GM12878 (cell line): Measurements from ENCODE around the gene LARP1B. TPM values are rescaled to one million over a fixed set of nuclear protein-coding genes. Genes with fewer than 3 reads are reported as not detected.
"Not testable (repeated sequence)": the region's sequence is repeated elsewhere in the genome, so short reads cannot be mapped to it uniquely, and the experiment has no call there.

ENCODE experiments used
- ATAC-seq: fragments of 200-7000 bp; cut with Tn5 transposase; 3 replicates; pipeline ENCODE4 v1.9.1; 2020; ENCODE audit warnings: mild to moderate bottlenecking, moderate library complexity
- BruUV-seq: library from RNA; stranded (reverse); fragments of 400-500 nt; replicated peaks from 2 replicates; lab custom pipeline; 2021; lab: Mats Ljungman, UMichigan
- CTCF ChIA-PET: fragments of 300-600 bp; sonication (Branson Sonifier 250); formaldehyde crosslinking; extraction: SDS; loops from one replicate; lab custom pipeline; 2021; ENCODE audit warnings: inconsistent platforms; lab: Yijun Ruan, JAX
- POLR2A ChIA-PET: fragments of 350-600 bp; formaldehyde crosslinking; extraction: SDS; loops from one replicate; lab custom pipeline; 2021; ENCODE audit warnings: inconsistent platforms; lab: Charles Lee
- RAD21 ChIA-PET: fragments of 300-600 bp; sonication (Branson Sonifier 250); formaldehyde crosslinking; loops from one replicate; lab custom pipeline; 2023; ENCODE audit warnings: antibody characterized with exemption; ENCODE audit not compliant: unreplicated experiment; lab: Charles Lee
- SMC1A ChIA-PET: fragments of 300-600 bp; sonication (Branson Sonifier 250); formaldehyde crosslinking; loops from one replicate; lab custom pipeline; 2023; ENCODE audit not compliant: unreplicated experiment, uncharacterized antibody; lab: Charles Lee
- DNase-seq: peaks from one replicate; pipeline ENCODE4 v3.0.0-alpha.2; 2011; ENCODE audit warnings: low read depth, low spot score
- FAIRE-seq: peaks from 3 replicates; lab custom pipeline; 2011; peaks lifted over from hg19 to GRCh38; lab: Jason Lieb, UNC
- H2AFZ ChIP-seq: 2 replicates; pipeline ENCODE4 v1.6.0; 2011; ENCODE audit warnings: low read depth, low read length, control low read depth; ENCODE audit not compliant: control insufficient read depth
- H3K27ac ChIP-seq: 2 replicates; pipeline ENCODE4 v1.5.1; 2011; ENCODE audit warnings: control low read depth; ENCODE audit not compliant: control insufficient read depth, insufficient read depth
- H3K27me3 ChIP-seq, 2 experiments: replicated peaks in 1 of 2; 2 replicates each; pipeline versions ENCODE4 v1.6.0 to v1.6.1; 2011; ENCODE audit warnings: low read length in 1 of 2; ENCODE audit not compliant: control insufficient read depth in 2 of 2, insufficient read depth in 2 of 2
- H3K36me3 ChIP-seq, 2 experiments: 2 replicates each; pipeline ENCODE4 v1.5.1; 2011; ENCODE audit warnings: low read length in 1 of 2; ENCODE audit not compliant: control insufficient read depth in 2 of 2, insufficient read depth in 2 of 2
- H3K4me1 ChIP-seq: 2 replicates; pipeline ENCODE4 v1.6.1; 2011; ENCODE audit warnings: mild to moderate bottlenecking, low read length, moderate library complexity, mixed read lengths; ENCODE audit not compliant: control insufficient read depth, insufficient read depth
- H3K4me2 ChIP-seq: 2 replicates; pipeline ENCODE4 v1.6.0; 2011; ENCODE audit warnings: control low read depth; ENCODE audit not compliant: control insufficient read depth, insufficient read depth
- H3K4me3 ChIP-seq: fragments of 200-600 bp; sonication (generic); 2 replicates; pipeline ENCODE4 v1.5.1; 2016
- H3K79me2 ChIP-seq: 2 replicates; pipeline ENCODE4 v1.6.0; 2011; ENCODE audit warnings: low read length; ENCODE audit not compliant: control insufficient read depth, insufficient read depth
- H3K9ac ChIP-seq: 2 replicates; pipeline ENCODE4 v1.8.0; 2011; ENCODE audit warnings: low read length, control low read depth, mixed read lengths; ENCODE audit not compliant: control insufficient read depth, insufficient read depth
- H3K9me3 ChIP-seq: replicated peaks from 3 replicates; pipeline ENCODE4 v1.5.1; 2011; ENCODE audit warnings: mild to moderate bottlenecking, low read length; ENCODE audit not compliant: control insufficient read depth, insufficient read depth
- H4K20me1 ChIP-seq: 2 replicates; pipeline ENCODE4 v1.6.0; 2011; ENCODE audit not compliant: control insufficient read depth, insufficient read depth
- HCFC1 ChIP-seq: fragments of 150-350 bp; IDR thresholded peaks from 2 replicates; pipeline ENCODE4 v1.6.1; 2014; ENCODE audit warnings: low read length
- NBN ChIP-seq: fragments of 450-650 bp; IDR thresholded peaks from 2 replicates; pipeline ENCODE4 v1.6.1; 2016
- RAD51 ChIP-seq: fragments of 450-650 bp; IDR thresholded peaks from 2 replicates; pipeline ENCODE4 v1.6.1; 2016; ENCODE audit warnings: moderate library complexity, mild to moderate bottlenecking, inconsistent platforms
- RBBP5 ChIP-seq: fragments of 200-600 bp; sonication (generic); conservative IDR thresholded peaks from 2 replicates; pipeline ENCODE4 v1.6.1; 2016
- RUNX3 ChIP-seq: IDR thresholded peaks from 2 replicates; pipeline ENCODE4 v1.6.1; 2012; ENCODE audit warnings: low read length, inconsistent platforms
- SIN3A ChIP-seq: IDR thresholded peaks from 2 replicates; pipeline ENCODE4 v1.6.1; 2012; ENCODE audit warnings: low read depth, low read length, improper control_type of control experiment
- SMC3 ChIP-seq: IDR thresholded peaks from 2 replicates; pipeline ENCODE4 v1.6.1; 2011; ENCODE audit warnings: low read length, improper control_type of control experiment, borderline replicate concordance
- SUZ12 ChIP-seq: fragments of 200-600 bp; sonication (generic); IDR thresholded peaks from one replicate; pipeline ENCODE4 v1.6.1; 2018; ENCODE audit warnings: antibody characterized with exemption, mild to moderate bottlenecking; ENCODE audit not compliant: unreplicated experiment
- WRNIP1 ChIP-seq: IDR thresholded peaks from 2 replicates; pipeline ENCODE4 v1.6.1; 2011; ENCODE audit warnings: low read depth, low read length, improper control_type of control experiment, borderline replicate concordance
- YBX1 ChIP-seq: fragments of 450-650 bp; IDR thresholded peaks from 2 replicates; pipeline ENCODE4 v1.6.1; 2016; ENCODE audit warnings: antibody characterized with exemption
- ZNF24 ChIP-seq: fragments of 450-650 bp; IDR thresholded peaks from 2 replicates; pipeline ENCODE4 v1.6.1; 2017; ENCODE audit warnings: antibody characterized with exemption, mild to moderate bottlenecking
- WGBS: methylation state at CpG from one replicate; pipeline ENCODE4 v1.1.6; 2016; ENCODE audit warnings: low lambda C conversion rate; ENCODE audit not compliant: insufficient replicate concordance, insufficient coverage; ENCODE audit errors: missing lambda C conversion rate; 5-methylcytosine and 5-hydroxymethylcytosine counted together
- in situ Hi-C: fragments of 300-500 bp; cut with MboI; formaldehyde crosslinking; loops from 9 replicates; pipeline ENCODE4 v1.14.3; 2018; ENCODE audit warnings: mixed read lengths
- intact Hi-C: fragments of 100-400 bp; cut with micrococcal nuclease; formaldehyde crosslinking; loops from one replicate; pipeline ENCODE4 v1.14.2; 2022; ENCODE audit not compliant: unreplicated experiment
- polyA plus RNA-seq, 11 experiments: library from polyadenylated mRNA; depleted of rRNA in 4 of 11; unstranded in 6 of 11; stranded (reverse) in 5 of 11; fragments of >200 nt; fragmentation: Nextera tagmentation in 4 of 11; fragmentation: Illumina TruSeq in 1 of 11; extraction: Ambion mirVana in 4 of 11; extraction: Trizol in 1 of 11; gene quantifications; 1 replicate in 1 of 11; 2 replicates in 10 of 11; pipeline versions ENCODE4 v1.2.1 to v1.2.3, GENCODE V29; 2011 to 2016; ENCODE audit warnings: inconsistent platforms in 2 of 11, missing spikeins in 2 of 11, low read depth in 1 of 11
- total RNA-seq, 4 experiments: library from RNA; depleted of rRNA in 3 of 4; stranded (reverse); fragments of >200 nt in 3 of 4; fragmentation: Illumina TruSeq in 1 of 4; extraction: Trizol in 1 of 4; gene quantifications; 2 replicates each; pipeline versions ENCODE4 v1.2.1 to v1.2.3, GENCODE V29; 2013 to 2021
- TF ChIP-seq, protein P1 (sequence below): IDR thresholded peaks from 2 replicates; pipeline ENCODE4 v1.6.1; 2012; ENCODE audit warnings: low read depth, low read length, improper control_type of control experiment
- TF ChIP-seq, protein P2 (sequence below): fragments of 450-650 bp; IDR thresholded peaks from 2 replicates; pipeline ENCODE4 v1.6.1; 2016; ENCODE audit warnings: mild to moderate bottlenecking
- TF ChIP-seq, protein P3 (sequence below): fragments of 450-650 bp; conservative IDR thresholded peaks from 2 replicates; pipeline ENCODE4 v1.6.1; 2017; ENCODE audit warnings: mild to moderate bottlenecking, moderate library complexity

The LARP1B gene
- total and polyA plus RNA-seq, 10 of the 15 experiments (the other 5 are each of a cell fraction or from before 2014, with no cell fraction given) = 9.2 to 30.9 (median 14.7) TPM

- CTCF ChIA-PET = no interaction called here
- Histone ChIP-seq H3K79me2 (no peaks in the 10 kb centered on the region), H3K4me3 (no peak overlapping the region), H4K20me1 (no peaks in the 10 kb centered on the region), H3K4me1 (no peaks in the 10 kb centered on the region), H2AFZ (no peak overlapping the region), H3K9ac (no peak overlapping the region), H3K4me2 (no peak overlapping the region), H3K9me3 (no peaks in the 10 kb centered on the region; the same call in 2 of the 3 replicates), H3K27me3 (no peaks in the 10 kb centered on the region), H3K27ac (no peak overlapping the region), H3K36me3 (no peaks in the 10 kb centered on the region; a peak in 1 of 4 replicates)
- SMC1A ChIA-PET = no interaction called here
- ATAC-seq (no peak), DNase-seq (no peak), FAIRE-seq (no peak)
- in situ Hi-C loops (no loop called here), intact Hi-C loops (no loop called here)
- TF ChIP-seq HCFC1 (no peak), RAD51 (no peak), SIN3A (no peak), WRNIP1 (no peak), ZNF24 (no peak), SMC3 (no peak), NBN (no peak), RBBP5 (no peak), RUNX3 (no peak), YBX1 (no peak), SUZ12 (no peak)
- TF ChIP-seq, protein P1, sequence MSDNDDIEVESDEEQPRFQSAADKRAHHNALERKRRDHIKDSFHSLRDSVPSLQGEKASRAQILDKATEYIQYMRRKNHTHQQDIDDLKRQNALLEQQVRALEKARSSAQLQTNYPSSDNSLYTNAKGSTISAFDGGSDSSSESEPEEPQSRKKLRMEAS = no peak
- TF ChIP-seq, protein P2, sequence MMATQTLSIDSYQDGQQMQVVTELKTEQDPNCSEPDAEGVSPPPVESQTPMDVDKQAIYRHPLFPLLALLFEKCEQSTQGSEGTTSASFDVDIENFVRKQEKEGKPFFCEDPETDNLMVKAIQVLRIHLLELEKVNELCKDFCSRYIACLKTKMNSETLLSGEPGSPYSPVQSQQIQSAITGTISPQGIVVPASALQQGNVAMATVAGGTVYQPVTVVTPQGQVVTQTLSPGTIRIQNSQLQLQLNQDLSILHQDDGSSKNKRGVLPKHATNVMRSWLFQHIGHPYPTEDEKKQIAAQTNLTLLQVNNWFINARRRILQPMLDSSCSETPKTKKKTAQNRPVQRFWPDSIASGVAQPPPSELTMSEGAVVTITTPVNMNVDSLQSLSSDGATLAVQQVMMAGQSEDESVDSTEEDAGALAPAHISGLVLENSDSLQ = no peak
- TF ChIP-seq, protein P3, sequence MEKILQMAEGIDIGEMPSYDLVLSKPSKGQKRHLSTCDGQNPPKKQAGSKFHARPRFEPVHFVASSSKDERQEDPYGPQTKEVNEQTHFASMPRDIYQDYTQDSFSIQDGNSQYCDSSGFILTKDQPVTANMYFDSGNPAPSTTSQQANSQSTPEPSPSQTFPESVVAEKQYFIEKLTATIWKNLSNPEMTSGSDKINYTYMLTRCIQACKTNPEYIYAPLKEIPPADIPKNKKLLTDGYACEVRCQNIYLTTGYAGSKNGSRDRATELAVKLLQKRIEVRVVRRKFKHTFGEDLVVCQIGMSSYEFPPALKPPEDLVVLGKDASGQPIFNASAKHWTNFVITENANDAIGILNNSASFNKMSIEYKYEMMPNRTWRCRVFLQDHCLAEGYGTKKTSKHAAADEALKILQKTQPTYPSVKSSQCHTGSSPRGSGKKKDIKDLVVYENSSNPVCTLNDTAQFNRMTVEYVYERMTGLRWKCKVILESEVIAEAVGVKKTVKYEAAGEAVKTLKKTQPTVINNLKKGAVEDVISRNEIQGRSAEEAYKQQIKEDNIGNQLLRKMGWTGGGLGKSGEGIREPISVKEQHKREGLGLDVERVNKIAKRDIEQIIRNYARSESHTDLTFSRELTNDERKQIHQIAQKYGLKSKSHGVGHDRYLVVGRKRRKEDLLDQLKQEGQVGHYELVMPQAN = no peak
- no TSS peak for BruUV-seq
- RAD21 ChIA-PET = no interaction called here
- 87% methylated on average over 10 of the region's 10 CpGs for WGBS
- POLR2A ChIA-PET = no interaction called here
These were observed 94.9 kb downstream of the LARP1B start for GRCh38 chr4:128155874-128156456.

DNA sequence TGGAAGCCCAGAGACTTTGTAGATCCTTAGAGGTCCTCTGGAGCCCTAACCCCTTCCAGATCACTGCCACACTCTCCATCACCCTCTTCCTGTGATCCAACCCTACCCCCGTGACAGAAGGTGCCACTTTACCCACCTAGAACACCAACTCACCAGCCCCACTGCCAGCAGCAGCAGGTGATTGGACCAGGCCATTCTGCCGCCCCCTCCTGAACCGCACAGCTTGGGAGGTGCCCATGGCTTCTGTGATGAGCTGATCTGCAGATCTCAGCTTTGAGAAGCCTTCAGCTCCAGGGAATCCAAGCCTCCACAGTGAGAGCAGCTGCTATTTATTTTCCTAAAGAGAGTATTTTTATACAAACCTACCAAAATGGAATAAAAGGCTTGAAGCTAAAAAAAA is 95.4 kb downstream of the LARP1B start:
- H4K20me1 ChIP-seq, H3K79me2 ChIP-seq, ATAC-seq, BruUV-seq, H3K9me3 ChIP-seq, SMC1A ChIA-PET, H3K9ac ChIP-seq, H2AFZ ChIP-seq, intact Hi-C loops, POLR2A ChIA-PET, H3K4me3 ChIP-seq, H3K27me3 ChIP-seq, DNase-seq, H3K36me3 ChIP-seq, in situ Hi-C loops, H3K27ac ChIP-seq, H3K4me1 ChIP-seq, FAIRE-seq, H3K4me2 ChIP-seq: not testable (repeated sequence)
- ChIA-PET RAD21 (interaction anchor here (0.6 kb wide), 1 partner anchor 96 kb away, joined by 3 read pairs; no protein-coding TSS in a partner anchor), CTCF (interaction anchor here (0.7 kb wide), 2 partner anchors 9 to 34 kb away, joined by 3 to 4 read pairs; no protein-coding TSS in a partner anchor)
- 95% methylated on average over 3 of the region's 3 CpGs for WGBS
